ENCODE results near the gene ZNF112. TPM values are rescaled to one million over a fixed set of nuclear protein-coding genes. Genes with fewer than 3 reads are reported as not detected.
"Not testable (repeated sequence)": the region's sequence is repeated elsewhere in the genome, so short reads cannot be mapped to it uniquely, and the experiment has no call there.

The ZNF112 gene
- polyA plus RNA-seq (2011; rRNA removed), result 1.9 and 4.0 TPM in 2 replicates
- polyA minus RNA-seq (2011; rRNA and poly(A)+ RNA removed), result 2.1 and 2.9 TPM in 2 replicates

- Histone ChIP-seq H3K4me3 (ENCODE audit: low read depth, low read length) (peak within 1 kb of the TSS; percentile 69), H3K27me3 (ENCODE audit: control insufficient read depth, insufficient read depth, low read length) (no peaks in the 10 kb centered on the region), H3K36me3 (ENCODE audit: control insufficient read depth, insufficient read depth, low read length) (no peaks in the 10 kb centered on the region)
- ChIA-PET CTCF (interaction anchor here (0.9 kb wide), 1 partner anchor 16 kb away, joined by 3 read pairs; no protein-coding TSS in a partner anchor), POLR2A (interaction anchor here (0.9 kb wide), 1 partner anchor 18 kb away, joined by 7 read pairs; no protein-coding TSS in a partner anchor)
- DNase-seq (ENCODE audit: low read depth), result peak; percentile 69
- TF ChIP-seq, protein P1, sequence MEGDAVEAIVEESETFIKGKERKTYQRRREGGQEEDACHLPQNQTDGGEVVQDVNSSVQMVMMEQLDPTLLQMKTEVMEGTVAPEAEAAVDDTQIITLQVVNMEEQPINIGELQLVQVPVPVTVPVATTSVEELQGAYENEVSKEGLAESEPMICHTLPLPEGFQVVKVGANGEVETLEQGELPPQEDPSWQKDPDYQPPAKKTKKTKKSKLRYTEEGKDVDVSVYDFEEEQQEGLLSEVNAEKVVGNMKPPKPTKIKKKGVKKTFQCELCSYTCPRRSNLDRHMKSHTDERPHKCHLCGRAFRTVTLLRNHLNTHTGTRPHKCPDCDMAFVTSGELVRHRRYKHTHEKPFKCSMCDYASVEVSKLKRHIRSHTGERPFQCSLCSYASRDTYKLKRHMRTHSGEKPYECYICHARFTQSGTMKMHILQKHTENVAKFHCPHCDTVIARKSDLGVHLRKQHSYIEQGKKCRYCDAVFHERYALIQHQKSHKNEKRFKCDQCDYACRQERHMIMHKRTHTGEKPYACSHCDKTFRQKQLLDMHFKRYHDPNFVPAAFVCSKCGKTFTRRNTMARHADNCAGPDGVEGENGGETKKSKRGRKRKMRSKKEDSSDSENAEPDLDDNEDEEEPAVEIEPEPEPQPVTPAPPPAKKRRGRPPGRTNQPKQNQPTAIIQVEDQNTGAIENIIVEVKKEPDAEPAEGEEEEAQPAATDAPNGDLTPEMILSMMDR (IDR thresholded peaks at IDR 0.05; ENCODE audit: insufficient read depth, low read depth, low read length), result no peak
These were observed at the start of gene ZNF112 for GRCh38 chr19:44356383-44357111. ZNF112 (minus strand) TSS chr19:44356680; CDS start chr19:44340539, 16,141 bp downstream.

DNA sequence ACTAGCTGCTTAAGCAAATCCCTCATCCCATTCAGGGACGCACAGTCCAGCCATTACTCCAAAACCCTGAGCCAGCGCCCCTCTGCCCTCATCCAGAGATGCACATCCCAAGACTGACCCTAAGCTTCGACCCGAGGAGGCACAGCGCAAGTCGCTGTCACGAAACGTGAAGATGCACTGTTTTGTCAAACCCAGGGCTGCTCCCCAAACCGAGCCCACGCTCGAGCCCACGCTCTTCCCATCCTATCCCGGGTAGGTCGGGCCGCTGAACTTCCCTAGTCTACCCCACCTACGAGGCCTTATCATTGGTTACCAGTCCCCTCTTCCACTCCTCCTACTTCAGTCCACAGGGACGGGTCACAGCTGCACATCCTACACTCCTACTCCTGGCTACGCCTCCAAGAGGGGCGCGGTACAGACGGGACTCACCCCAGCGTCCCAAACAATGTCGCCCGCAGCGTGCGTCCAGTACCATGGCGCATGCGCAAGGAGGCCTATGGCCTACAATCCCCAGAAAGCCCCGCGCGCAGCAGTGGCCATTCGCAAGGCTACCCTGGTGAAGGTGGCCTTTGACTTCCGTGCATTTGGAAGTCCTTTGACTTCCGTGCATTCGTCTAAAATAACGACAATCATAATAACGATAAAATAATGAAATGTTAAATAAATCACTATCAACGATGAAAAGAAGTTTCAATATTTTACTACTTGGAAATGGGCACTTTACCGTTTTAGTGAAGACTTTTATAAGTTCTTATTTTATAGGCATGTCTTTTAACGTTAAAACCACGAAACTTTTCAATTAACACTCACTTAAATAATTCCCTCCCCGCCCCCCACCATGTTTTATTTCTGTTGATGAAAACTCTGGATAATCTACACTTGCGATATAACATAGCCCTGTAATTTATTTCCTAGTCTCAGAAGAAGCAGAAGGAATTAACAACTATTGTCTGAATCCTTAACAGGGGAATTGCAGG lies 44.9 kb upstream of the ZNF112 start, which contains the start of gene ZNF285:
ZNF285 (minus strand) TSS at position 470 of the 977 bp plus-strand sequence. CDS start 4,395 bp downstream, outside the sequence.
- DNase-seq (ENCODE audit: low read depth), result peak; percentile 87
- no peaks in the 10 kb centered on the region for H3K27me3 ChIP-seq (ENCODE audit: control insufficient read depth, insufficient read depth, low read length)
- CTCF ChIA-PET, result no interaction called here
- TF ChIP-seq, protein P1 (IDR thresholded peaks at IDR 0.05; ENCODE audit: insufficient read depth, low read depth, low read length), result no peak
- POLR2A ChIA-PET, result no interaction called here
- no peaks in the 10 kb centered on the region for H3K36me3 ChIP-seq (ENCODE audit: control insufficient read depth, insufficient read depth, low read length)
- peak within 1 kb of the TSS; percentile 63 for H3K4me3 ChIP-seq (ENCODE audit: low read depth, low read length)

GRCh38 chr19:44389268-44389667 lies 32.8 kb upstream of the ZNF112 start:
- POLR2A ChIA-PET; DNase-seq (ENCODE audit: low read depth); H3K27me3 ChIP-seq (ENCODE audit: control insufficient read depth, insufficient read depth, low read length); CTCF ChIA-PET; H3K36me3 ChIP-seq (ENCODE audit: control insufficient read depth, insufficient read depth, low read length); H3K4me3 ChIP-seq (ENCODE audit: low read depth, low read length): not testable (repeated sequence)

DNA sequence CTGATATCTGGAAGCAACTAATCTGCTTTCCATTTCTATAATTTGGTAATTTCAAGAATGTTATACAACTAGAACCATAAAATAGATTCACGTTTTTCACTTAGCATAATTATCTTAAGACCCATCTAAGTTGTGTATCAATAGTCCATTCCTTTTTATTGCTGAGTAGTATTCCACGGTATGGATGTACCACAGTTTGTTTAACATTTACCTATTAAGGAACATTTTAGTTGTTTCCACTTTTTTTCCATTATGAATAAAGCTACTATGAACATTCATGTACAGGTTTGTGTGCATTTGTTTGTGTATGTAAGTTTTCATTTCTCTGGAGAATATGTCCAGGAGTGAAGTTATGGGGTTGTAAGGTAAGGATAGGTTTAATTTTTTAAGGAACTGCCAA lies 18.3 kb upstream of the ZNF112 start:
- ChIA-PET POLR2A (no interaction called here), CTCF (no interaction called here)
- no peak overlapping the region for H3K4me3 ChIP-seq (ENCODE audit: low read depth, low read length)
- H3K36me3 ChIP-seq (ENCODE audit: control insufficient read depth, insufficient read depth, low read length), result no peaks in the 10 kb centered on the region
- no peak for DNase-seq (ENCODE audit: low read depth)
- H3K27me3 ChIP-seq (ENCODE audit: control insufficient read depth, insufficient read depth, low read length), result no peaks in the 10 kb centered on the region
- TF ChIP-seq, protein P1 (IDR thresholded peaks at IDR 0.05; ENCODE audit: insufficient read depth, low read depth, low read length), result no peak

- Histone ChIP-seq H3K4me3 (ENCODE audit: low read depth, low read length) (no peak overlapping the region), H3K27me3 (ENCODE audit: control insufficient read depth, insufficient read depth, low read length) (no peaks in the 10 kb centered on the region), H3K36me3 (ENCODE audit: control insufficient read depth, insufficient read depth, low read length) (no peaks in the 10 kb centered on the region)
- POLR2A ChIA-PET, result no interaction called here
- TF ChIP-seq, protein P1 (IDR thresholded peaks at IDR 0.05; ENCODE audit: insufficient read depth, low read depth, low read length), result no peak
- DNase-seq (ENCODE audit: low read depth), result no peak
- CTCF ChIA-PET, result no interaction called here
These were observed 15.5 kb upstream of the ZNF112 start for GRCh38 chr19:44371815-44372480.

All from BJ (cell line).